Astrocyte of the spinal cord (primary cell): ENCODE data around the gene CRTAC1.
"Not testable (repeated sequence)": the region's sequence is repeated elsewhere in the genome, so short reads cannot be mapped to it uniquely, and the experiment has no call there.

ENCODE experiments used
- DNase-seq: peaks from one replicate; pipeline ENCODE4 v3.0.0; 2011; ENCODE audit warnings: low read depth, low spot score
- H3K4me3 ChIP-seq: 2 replicates; pipeline ENCODE4 v1.5.1; 2011; ENCODE audit warnings: low read depth, mild to moderate bottlenecking, low read length, moderate library complexity
- CTCF ChIP-seq: IDR thresholded peaks from 2 replicates; pipeline ENCODE4 v1.5.1; 2012; ENCODE audit warnings: low read depth, mild to moderate bottlenecking, low read length, inconsistent platforms
- in situ Hi-C: cut with HindIII; loops from 2 replicates; pipeline ENCODE4 v1.10.0; 2017; ENCODE audit warnings: low sequenced_read_pairs

CRTAC1 gene

GRCh38 chr10:97851341-97852001 is 178.9 kb downstream of the CRTAC1 start:
- no peak for TF ChIP-seq CTCF
- no peak for DNase-seq
- no peak overlapping the region for H3K4me3 ChIP-seq
- in situ Hi-C loops: no loop called here

- no peak for TF ChIP-seq CTCF
- in situ Hi-C loops: no loop called here
- H3K4me3 ChIP-seq: no peak overlapping the region
- DNase-seq: no peak
These were observed 180.0 kb downstream of the CRTAC1 start for GRCh38 chr10:97850446-97850845.

- DNase-seq: no peak
- peak within 1 kb of the TSS; percentile 17 for H3K4me3 ChIP-seq
- TF ChIP-seq CTCF: no peak
- in situ Hi-C loops: no loop called here
These were observed 180.6 kb downstream of the CRTAC1 start, which contains the start of gene GOLGA7B for GRCh38 chr10:97849687-97850402. Gene GOLGA7B, plus strand, starts transcription at chr10:97849843. Its CDS starts 461 bp downstream, at chr10:97850304.

- no peak for TF ChIP-seq CTCF
- H3K4me3 ChIP-seq: peak overlapping the region; percentile 17
- in situ Hi-C loops: no loop called here
- no peak for DNase-seq
These were observed 181.2 kb downstream of the CRTAC1 start for GRCh38 chr10:97849103-97849686.

- no peak for TF ChIP-seq CTCF
- in situ Hi-C loops: no loop called here
These were observed 185.7 kb downstream of the CRTAC1 start for GRCh38 chr10:97844678-97845077.

GRCh38 chr10:97843972-97844371 is 186.4 kb downstream of the CRTAC1 start:
- DNase-seq, in situ Hi-C loops, H3K4me3 ChIP-seq: not testable (repeated sequence)

More at GRCh38 chr10:97844678-97845077, 185.7 kb downstream of the CRTAC1 start:
- DNase-seq: no peak
- no peak overlapping the region for H3K4me3 ChIP-seq

GRCh38 chr10:97843281-97843671 is 187.1 kb downstream of the CRTAC1 start:
- no peak overlapping the region for H3K4me3 ChIP-seq
- DNase-seq: no peak
- in situ Hi-C loops: no loop called here
- no peak for TF ChIP-seq CTCF
